DMS 273 treated with DMSO at 0.1 percent for 48 hours (cell line): Measurements from ENCODE around the gene ARHGAP18.

Experiments used
- DNase-seq: peaks from one replicate; lab custom pipeline; 2025; lab: John Stamatoyannopoulos, UW

The ARHGAP18 gene

DNA sequence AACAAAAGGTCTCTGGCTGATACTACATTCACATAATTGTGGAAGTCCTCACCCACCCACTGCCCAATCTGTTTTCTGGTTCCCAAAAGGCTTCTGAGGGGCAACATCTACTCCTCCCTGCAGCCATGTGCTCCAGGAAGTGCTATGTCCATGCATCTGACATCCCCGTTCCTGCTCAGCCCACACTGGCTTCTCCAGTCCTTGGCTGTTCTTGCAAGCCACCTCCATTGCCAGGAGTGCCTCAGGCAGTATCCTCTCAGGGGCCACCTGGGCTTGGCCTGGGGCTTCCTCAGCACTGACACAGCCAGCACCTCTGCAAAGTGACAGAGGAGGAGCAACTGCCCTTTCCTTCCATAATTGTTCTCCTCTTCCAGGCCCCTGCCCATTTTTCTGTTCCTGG is 18.3 kb downstream of the ARHGAP18 start:
- DNase-seq, result no peak

DNA sequence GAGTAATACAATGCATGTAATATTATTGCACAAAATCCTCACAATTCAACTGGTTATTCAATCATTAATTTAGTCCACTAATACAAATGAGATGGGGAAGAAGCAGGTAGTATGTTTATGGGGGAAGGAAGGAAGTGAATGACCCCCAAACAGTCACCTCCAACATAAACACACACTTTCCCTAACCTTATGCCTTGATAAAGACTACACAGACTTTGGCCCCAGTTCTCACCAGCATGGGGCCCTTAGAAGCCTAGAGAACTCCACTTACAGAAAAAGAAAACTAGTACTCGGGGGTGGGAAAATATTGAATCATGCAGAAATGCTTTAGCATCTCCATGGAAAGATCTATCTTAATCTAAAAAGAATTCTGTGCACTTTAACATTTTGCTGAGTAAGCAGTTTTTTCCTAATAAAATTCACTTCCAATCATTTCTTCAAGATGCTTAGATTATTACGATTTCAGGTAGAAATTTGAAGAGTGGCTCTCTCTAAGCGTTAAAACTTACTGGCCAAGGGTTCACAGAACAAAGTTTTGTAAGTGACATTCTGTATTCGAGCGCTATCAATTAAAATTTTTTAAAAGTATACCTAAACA is 18.8 kb downstream of the ARHGAP18 start:
- no peak for DNase-seq

DNA sequence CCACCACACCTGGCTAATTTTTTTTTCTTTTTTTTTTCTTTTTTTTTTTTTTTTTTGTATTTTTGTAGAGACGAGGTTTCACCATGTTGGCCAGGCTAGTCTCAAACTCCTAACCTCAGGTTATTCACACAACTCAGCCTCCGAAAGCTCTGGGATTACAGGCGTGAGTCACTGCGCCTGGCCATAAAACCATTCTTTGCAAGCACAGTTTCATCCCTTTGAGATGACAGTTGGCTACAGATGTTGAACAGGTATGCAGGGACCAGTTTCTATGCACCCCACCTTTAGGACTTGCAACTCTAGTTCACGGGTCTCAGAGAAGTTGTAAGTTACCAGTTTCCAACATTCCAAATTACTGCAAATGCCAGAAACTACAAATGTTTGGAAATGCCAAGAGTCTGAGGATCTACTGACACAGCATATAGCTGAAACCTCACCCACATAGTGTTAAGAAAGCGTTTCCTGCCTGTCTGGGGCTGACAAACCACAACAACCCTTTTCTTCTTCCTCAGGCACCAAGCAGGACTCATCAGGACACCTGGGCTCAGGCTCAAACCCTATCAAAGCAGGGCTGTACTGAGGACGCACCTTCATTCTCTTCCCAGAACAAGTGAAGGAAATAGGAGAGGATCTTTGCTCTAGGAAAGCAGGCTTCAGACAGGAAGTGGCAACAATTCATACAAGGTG is 22.9 kb downstream of the ARHGAP18 start:
- no peak for DNase-seq

DNA sequence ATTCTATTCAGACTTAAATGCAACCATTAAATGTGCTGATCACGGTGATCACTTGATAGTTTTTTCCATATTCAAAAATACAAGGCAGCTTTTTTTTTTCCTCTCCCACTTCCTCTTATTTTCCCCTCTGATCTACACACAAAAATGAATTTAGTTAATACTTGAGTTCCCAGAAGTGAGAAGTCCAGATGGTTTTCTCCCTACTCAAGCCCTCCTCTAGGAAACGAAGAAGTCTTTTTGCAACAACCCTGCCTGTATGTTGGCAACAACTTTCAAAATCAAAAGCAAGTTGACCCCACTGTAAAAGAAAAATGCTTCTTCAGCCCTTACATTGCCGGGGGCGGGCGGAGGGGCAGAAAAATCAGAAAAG is 24.3 kb downstream of the ARHGAP18 start:
- DNase-seq, result no peak

DNA sequence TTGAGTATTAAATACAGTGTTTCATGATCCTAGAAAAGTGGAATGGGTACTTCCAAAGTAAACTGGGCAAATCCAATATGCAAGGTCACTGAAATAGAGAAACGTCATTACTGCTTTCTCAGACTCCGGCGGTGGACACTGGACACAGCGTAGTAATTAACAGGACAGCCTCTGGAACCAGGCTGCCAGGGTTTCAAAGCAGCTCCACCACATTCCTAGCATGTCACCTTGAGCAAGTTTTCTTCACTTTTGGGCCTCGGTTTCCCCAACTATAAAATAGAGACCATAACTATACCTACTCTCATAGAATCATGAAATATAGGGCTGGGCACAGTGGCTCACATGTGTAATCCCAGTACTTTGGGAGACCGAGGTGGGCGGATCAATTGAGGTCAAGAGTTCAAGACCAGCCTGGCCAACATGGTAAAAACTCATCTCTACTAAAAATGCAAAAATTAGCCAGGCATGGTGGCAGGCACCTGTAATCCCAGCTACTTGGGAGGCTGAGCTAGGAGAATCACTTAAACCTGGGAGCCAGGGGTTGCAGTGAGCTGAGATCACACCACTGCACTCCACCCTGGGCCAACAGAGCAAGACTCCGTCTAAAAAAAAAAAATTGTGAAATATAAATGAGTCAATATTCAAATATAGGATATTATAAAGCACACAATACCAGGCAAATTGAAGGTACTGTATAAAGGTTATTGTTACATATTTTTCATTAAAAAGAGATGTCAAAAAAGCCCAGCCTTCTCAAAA is 24.9 kb downstream of the ARHGAP18 start:
- no peak for DNase-seq

DNA sequence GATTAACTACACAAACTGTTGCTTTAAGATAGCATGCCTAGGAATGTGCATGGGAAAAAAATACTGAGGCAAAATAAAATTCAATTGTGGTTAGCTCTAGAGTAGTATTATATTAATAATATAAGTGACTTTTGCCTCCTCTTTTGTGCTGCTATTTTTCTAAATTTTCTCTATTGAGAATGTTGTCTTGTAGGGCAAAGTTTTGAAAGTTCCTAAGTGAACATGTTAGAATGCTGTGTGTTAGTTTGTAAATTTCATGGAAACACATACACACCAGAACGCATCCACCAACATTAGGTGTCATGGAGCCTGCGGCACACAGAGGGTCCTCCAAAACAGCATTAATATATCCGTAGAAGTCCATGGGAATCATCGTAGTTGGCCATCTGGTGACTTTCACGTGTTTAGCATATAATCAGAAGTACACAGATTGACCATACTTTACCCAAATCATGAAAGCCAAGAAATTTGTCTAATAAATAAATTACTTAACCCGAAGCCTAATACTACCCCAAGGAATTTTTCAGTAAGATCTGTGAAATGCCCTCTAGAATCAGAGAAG is 25.6 kb downstream of the ARHGAP18 start:
- no peak for DNase-seq

DNA sequence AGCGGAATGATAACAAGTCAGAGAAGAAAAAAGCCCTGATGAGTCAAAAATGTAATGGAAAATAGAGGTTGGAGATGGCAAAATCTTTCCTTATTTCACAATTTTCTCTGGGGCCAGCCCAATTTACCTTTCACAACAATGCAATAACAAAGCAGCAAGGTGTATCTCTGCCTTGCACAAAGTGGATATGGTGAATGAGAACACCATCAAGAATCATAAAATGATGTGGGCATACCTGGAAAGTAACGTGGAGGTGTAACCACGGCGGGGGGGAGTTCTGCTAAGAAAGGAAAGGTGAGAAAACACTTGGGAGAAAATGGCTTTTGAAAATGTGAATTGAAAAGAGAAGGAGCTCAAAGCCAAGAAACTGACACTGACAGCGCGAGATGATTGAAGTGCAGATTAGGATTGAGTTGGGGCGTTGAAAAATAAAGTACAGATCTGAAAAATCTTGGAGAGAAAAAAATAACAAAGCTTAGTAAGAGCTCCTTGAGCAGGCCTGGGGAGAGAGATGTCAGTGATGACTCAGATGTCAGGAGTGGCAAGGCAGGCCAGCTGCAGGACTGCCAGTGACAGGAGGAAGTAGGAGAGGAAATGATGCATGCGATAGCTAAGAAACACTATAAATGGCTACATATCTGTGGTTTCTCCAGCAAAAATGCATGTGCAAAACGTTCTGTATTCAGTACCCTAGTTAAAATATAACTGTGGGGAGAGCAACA is 26.2 kb downstream of the ARHGAP18 start:
- DNase-seq, result no peak

DNA sequence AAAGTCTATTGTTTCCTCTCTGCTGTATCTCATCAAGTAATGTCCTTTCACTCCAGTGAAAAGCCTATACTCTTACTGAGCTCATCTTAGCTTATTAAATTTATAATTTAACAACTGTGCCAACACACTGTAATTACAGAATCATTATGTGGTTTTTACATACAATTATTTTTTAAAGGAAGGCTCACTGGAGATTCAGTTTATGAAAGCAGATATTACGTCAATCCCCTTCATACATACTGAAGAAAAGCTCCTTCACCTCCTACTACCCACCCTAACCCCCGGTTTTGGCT is 28.1 kb downstream of the ARHGAP18 start:
- no peak for DNase-seq

DNA sequence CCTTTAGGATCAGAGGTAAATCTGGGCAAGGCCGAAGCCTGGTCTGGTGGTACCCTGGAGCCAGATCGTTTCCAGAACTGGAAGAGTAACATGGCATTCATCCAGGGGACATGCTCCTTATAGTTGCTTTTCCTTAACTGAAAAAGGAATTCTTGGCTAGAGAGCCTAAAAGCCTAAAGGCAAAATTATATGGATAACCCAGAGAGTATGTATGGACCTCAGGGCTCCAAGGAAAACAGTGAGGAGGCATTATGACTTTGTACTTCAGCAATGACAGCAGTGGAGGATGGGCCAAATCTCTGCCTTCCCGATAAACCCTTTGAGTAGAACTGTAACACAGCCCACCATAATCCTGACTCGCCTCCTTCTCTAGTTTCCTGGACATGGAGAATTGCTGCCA is 29.3 kb downstream of the ARHGAP18 start:
- no peak for DNase-seq

DNA sequence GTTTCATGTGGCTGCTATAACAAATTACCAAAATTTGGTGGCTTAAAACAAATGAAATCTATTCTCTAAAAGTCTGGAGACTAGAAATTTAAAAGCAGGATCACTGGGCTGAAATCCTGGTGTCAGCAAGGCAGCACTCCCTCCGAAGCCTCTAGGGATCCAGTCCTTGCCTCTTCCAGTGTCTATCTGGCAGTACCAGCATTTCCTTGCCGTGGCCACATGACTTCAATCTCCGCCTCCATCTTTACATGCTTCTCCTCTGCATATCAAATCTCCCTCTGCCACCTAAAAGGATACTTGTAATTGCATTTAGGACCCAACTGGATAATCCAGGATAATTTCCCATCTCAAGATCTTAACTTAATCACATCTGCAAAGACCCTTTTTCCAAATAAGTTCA is 30.2 kb downstream of the ARHGAP18 start:
- no peak for DNase-seq

DNA sequence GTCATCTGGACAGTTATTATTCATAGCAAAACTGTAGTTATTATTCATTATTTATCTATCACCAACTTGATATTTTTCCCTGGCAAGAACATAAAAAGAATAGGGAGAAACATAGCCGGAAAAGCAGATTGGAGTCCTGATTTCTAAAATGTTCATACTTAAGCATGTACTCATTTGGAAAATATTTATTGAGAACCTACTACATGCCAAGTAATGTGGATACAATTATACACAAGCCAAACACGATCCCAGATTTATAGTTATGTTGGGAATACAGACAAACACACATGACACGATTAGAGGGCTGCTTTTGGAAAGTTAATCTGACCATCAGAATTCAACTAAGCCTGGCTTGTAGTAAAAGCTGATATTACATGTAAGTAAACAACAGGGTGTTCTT is 30.7 kb downstream of the ARHGAP18 start:
- no peak for DNase-seq

DNA sequence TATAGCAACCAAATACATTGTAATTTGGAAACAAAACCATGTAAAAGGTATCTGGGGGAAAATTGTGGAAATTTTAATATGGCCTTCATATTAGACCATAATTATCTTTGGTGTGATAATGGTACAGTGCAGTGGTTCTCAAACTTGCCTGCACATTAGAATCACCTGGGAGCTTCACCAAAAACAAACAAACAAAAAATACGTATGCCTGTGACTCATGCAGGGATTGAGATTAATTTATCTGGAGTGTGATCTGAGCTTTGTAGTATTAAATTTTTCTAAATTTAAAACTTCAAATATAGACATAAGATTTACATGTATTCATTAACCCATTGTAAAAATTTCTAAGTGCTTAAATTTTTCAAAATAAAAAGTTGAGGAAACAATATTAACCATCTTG is 31.5 kb downstream of the ARHGAP18 start:
- DNase-seq, result no peak

DNA sequence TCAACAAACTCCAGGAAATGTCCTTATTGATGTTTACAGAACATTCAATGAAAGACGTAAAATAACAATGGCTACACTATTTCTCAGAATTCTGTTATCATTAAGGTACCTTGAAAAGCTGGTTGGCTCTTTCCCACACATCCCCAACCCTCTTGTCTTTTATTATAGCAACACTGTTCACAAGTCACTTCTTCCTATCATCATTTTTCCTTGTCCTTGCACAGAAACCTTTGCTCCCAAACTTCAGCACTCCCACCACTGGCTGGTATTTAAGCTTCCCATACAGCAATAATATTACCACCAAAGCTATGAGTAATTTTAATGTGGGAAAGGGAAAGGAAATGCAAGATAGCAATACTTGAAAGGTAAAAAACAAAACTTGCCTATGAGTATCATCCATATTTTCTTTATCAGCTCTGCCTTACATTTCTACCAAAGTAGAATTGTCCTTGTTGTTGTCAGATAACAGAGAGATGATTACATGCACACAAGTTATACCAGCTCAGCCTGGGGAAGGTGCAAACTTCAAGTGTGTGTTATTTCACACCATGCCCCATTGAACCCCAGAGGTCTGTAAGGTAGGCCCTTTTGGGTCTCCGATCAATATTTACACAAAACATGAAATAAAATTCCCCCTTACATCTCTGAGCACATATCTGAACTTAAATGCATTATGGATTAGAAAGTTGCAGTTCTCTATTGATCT is 32.2 kb downstream of the ARHGAP18 start:
- no peak for DNase-seq

DNA sequence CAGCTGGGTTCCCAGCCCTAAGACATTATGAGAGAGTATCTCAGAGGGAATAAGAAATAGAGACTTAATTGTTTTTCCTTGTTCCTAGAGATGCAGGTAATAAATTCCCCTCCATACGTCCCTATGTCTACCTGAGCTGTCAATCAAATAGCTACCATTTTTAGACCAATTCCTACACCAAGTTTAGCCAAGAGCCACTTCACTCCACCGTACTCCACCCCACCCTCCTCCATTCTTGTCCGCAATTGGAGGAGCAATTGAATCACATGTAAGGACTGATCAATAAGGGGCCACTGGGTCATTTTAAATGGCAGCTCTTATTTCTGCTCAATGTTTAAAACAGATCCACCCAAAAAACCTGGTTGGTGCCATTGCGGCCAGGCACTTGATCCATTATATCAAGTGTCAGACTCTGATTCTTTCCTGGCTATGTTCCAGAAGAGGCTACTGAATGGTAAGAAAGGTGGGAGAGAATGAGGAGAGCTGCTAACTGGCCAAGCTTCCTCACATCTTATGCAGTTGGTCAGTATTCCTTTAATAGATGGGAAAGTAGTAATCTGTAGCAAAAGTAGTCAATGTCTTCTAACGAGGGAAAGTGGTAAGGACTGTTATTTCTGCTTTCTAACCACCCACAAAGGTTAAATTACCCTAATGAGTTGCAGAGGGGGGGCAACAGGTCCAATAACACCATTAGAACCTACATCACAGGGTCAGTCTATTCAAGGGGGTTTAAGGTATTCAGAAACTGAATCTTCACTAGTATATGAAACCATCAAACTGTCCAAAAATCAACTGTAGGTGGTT is 34.1 kb downstream of the ARHGAP18 start:
- no peak for DNase-seq

DNA sequence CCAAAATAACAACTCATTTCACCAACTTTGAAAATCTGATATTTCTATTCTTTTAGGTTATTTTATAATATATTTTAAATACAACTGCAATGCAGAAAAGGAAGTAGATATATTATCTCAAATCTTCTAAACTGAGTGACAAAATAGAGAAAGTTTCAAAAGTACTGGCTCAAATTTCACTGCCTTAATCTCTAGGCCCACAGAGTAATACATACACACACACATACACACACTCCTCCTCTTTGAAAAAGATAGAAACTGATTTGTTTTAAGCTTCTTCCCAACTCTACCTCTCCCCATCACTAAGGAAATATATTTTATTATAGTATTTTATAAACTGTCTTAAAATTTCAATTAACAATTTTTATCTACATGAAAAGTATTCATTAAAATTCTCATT is 36.2 kb downstream of the ARHGAP18 start:
- DNase-seq, result no peak

DNA sequence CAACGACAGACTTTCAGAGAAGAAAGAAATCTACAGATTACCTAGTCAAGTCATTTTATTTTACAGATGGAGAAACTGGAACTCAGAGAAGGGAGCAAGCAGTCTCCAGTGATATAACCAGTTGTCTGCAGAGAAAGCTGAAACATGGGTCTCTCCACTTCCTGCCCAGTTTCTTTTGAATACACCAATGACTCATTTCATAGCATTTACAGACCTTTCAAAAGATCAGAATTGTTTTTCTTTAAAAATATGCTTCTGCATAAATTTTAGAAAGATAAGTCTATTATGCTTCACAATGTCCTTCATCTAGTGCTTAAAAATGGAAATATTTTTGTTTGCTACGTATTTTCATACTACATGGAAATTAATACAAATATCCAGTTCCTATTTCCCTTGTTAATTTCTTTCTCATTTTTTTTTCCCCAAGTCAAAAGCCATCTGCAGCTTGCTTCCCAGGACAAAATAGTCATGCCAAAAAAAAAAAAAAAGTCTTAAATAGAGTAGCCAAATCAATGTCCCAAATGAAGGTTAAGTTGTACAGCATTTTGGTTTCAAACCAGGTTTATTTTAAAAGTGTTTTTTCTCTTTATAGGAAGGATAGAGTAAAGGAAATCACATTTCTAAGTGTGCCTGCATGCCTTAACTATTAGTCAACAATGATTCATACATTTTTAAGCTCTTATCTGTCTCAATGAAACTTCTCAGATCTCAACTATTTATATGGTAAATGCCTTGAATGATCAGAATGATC is 36.9 kb downstream of the ARHGAP18 start:
- no peak for DNase-seq

DNA sequence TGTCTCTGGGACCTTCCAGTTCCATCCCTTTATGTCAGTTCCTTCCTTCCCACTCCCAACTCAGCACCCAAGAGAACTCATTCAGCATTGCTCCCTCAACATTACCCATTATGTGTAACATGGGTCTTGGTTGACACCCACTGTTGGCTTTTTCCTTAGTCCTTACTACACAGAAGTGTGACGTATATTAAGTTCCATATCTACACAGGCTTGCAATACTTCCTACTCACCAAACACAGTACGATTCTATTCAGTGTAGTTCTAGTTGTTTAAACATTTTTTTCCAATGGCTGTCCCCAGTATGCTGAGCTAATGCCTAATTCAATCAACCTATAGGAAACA is 37.7 kb downstream of the ARHGAP18 start:
- DNase-seq, result no peak

DNA sequence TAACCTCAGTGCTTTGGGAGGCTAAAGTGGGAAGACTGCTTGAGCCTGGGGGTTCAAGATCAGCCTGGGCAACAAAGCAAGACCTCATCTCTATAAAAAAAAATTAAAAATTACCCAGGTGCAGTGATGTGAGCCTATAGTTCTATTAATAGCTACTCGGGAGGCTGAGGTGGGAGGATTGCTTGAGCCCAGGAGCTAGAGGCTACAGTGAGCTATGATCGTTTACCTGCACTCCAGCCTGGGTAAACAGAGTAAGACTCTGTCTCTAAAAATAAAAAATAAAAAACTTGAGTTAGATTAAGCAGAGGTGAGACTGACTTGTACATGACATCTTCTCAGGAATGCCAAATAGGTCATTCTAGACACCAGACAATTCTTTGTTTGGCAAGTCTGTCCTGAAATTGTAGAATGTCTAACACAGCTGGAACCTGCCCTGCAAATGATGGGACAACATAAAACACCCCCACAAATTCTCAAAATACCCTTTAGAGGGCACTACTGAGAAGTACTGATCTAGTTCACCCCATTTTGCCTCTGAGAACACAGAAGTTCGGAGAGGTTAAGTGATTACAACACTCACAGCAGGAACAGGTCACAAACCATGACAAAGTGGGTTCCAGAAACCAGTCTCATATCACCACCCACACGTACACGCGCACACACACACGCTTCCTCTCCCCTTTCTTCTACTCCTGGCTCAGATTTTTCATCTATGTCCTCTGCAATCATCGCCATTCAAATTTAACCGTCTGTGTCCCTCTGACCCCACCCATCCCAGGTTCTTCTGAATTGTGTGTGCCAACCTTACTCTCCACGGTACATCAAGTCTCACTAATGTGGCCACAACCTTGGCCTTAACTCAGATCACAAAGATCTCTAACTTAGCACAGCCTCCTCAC is 38.3 kb downstream of the ARHGAP18 start:
- DNase-seq, result no peak

DNA sequence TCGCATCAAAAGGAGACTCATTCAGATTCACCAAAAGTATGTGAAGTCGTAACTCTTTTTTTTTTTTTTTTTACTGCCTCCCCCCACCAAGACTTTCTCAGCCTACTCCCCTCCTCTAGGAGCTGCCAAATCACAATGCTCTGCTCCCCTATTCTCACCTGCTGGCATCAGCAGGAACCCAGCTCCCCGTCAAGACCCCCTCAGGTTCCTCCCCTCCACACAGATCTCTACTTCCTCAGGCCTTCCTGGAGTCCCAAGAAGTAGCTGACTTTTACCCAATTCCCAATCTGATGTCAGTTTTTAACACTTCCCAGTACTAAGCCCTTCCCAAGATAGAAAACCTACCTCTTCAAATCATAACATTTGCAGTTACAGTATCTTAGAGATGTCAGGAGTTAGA is 39.3 kb downstream of the ARHGAP18 start:
- no peak for DNase-seq

DNA sequence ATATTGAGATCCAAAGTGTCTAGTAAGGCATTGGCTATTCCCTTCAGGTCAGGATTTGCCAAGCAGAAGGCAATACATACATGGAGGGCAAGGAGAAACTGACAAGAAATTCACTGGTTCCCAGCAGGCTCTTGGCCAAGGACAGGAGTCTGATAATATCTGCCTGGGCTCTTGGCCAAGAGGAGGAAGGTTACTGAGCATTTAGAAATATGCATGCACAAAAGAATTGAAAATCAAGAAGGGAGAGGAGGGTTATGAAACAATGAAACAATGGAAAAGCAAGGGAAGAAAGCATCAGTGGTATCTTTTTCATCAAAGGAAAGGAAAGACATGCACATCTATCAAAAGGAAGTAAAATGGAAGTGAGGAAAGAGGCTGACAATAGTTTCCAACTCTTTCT is 42.4 kb downstream of the ARHGAP18 start:
- no peak for DNase-seq
